Left ventricle myocardium inferior (tissue), 1 donor: Measurements from ENCODE around the gene DCDC2C. TPM values are rescaled to one million over a fixed set of nuclear protein-coding genes. Genes with fewer than 3 reads are reported as not detected.

Experiments used
- DNase-seq: peaks from one replicate; pipeline ENCODE4 v3.0.0-alpha.2; 2020
- H3K27ac ChIP-seq: fragments of 200-600 bp; replicated peaks from 2 replicates; pipeline ENCODE4 v1.8.0; 2021
- H3K27me3 ChIP-seq: fragments of 200-600 bp; 2 replicates; pipeline ENCODE4 v1.8.0; 2021; ENCODE audit warnings: low read depth
- H3K36me3 ChIP-seq: fragments of 200-600 bp; 2 replicates; pipeline ENCODE4 v1.8.0; 2021
- H3K4me1 ChIP-seq: fragments of 200-600 bp; 2 replicates; pipeline ENCODE4 v1.8.0; 2021
- H3K4me3 ChIP-seq: fragments of 200-600 bp; 2 replicates; pipeline ENCODE4 v1.8.0; 2021; ENCODE audit warnings: mild to moderate bottlenecking, moderate library complexity
- H3K9me3 ChIP-seq: fragments of 200-600 bp; replicated peaks from 2 replicates; pipeline ENCODE4 v1.8.0; 2021
- intact Hi-C: fragments of 100-400 bp; cut with micrococcal nuclease; formaldehyde crosslinking; loops from one replicate; pipeline ENCODE4 v1.11.0; 2022
- total RNA-seq: library from RNA; stranded (reverse); fragmentation: NEBNext Ultra II Directional; extraction: Animal tissue kit (Norgen Biotek cat#: 25700); gene quantifications from one replicate; pipeline ENCODE4 v1.2.1, GENCODE V29; 2021
- TF ChIP-seq, protein P1 (sequence below): fragments of 200-600 bp; IDR thresholded peaks from 2 replicates; pipeline ENCODE4 v1.8.0; 2021; ENCODE audit warnings: antibody characterized with exemption, mild to moderate bottlenecking, borderline replicate concordance
- donor health status: DM: no; HTN: yes; CAD: no; lungs with severe emphysema.

The DCDC2C gene
- total RNA-seq, 1 donor from 2014 or later, result not detected

GRCh38 chr2:3727397-3728045, 24.1 kb downstream of the DCDC2C start:
- no peaks in the 10 kb centered on the region for H3K9me3 ChIP-seq
- TF ChIP-seq, protein P1, sequence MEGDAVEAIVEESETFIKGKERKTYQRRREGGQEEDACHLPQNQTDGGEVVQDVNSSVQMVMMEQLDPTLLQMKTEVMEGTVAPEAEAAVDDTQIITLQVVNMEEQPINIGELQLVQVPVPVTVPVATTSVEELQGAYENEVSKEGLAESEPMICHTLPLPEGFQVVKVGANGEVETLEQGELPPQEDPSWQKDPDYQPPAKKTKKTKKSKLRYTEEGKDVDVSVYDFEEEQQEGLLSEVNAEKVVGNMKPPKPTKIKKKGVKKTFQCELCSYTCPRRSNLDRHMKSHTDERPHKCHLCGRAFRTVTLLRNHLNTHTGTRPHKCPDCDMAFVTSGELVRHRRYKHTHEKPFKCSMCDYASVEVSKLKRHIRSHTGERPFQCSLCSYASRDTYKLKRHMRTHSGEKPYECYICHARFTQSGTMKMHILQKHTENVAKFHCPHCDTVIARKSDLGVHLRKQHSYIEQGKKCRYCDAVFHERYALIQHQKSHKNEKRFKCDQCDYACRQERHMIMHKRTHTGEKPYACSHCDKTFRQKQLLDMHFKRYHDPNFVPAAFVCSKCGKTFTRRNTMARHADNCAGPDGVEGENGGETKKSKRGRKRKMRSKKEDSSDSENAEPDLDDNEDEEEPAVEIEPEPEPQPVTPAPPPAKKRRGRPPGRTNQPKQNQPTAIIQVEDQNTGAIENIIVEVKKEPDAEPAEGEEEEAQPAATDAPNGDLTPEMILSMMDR, result no peak
- peak overlapping the region; percentile 23 for H3K4me3 ChIP-seq
- peaks cover 43% of the 10 kb centered on the region for H3K27me3 ChIP-seq
- H3K27ac ChIP-seq, result no peak overlapping the region
- no peak for DNase-seq
- no peaks in the 10 kb centered on the region for H3K36me3 ChIP-seq
- intact Hi-C loops, result no loop called here
- H3K4me1 ChIP-seq, result peaks cover 8% of the 10 kb centered on the region

DNA sequence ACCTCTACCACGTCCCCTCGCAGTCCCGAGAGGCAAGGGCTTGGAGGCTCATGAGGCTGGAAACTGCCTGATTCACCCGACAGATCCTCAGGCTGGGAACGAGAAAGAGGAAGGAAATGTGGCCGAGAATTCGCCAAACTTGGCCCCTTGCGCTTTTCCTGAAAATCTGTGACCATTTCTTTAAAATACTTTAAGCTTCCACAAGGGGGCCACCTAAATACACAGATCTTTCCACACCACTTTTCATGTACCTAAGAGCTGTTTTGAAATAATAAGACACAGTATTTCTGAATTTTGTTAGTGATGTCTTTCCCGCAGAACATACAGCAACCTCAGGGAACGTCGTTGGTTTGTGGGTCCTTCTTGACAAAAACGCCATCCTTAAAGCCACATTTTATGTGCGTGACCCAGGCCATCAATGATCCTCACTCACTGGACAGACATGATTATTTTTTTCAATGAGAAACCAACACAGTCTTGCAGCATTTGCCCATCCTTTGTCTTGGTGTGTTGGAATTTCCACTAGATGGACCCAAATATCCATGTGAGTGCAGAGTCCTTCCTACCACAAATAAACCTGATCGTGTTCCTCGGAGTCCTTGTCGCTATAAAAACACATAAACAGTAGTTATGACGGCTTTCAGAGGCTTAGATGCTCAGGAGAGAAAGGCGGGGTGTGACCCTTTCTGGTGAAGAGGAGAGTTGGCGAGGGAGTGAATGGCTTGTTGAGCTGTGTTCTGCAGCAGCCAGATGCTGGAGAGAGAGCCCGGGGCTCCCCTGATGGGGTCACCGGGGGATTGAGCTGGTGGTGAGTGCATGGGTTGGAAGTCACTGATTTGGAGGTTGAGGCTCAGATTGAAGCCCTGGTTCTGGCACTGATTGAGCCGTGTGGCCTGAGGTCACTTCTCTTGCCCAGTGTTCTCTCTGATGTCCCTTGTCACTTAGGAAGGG, 25.0 kb downstream of the DCDC2C start:
- H3K9me3 ChIP-seq, result no peaks in the 10 kb centered on the region
- H3K4me3 ChIP-seq, result peak overlapping the region; percentile 23
- no peak for DNase-seq
- H3K36me3 ChIP-seq, result no peaks in the 10 kb centered on the region
- peaks cover 43% of the 10 kb centered on the region for H3K27me3 ChIP-seq
- TF ChIP-seq, protein P1, result peak; percentile 70
- H3K4me1 ChIP-seq, result peaks cover 8% of the 10 kb centered on the region
- H3K27ac ChIP-seq, result no peak overlapping the region
- intact Hi-C loops, result no loop called here

GRCh38 chr2:3729055-3729448, 25.7 kb downstream of the DCDC2C start:
- H3K9me3 ChIP-seq, result no peaks in the 10 kb centered on the region
- no peak overlapping the region for H3K27ac ChIP-seq
- H3K4me3 ChIP-seq, result no peak overlapping the region
- H3K4me1 ChIP-seq, result peaks cover 8% of the 10 kb centered on the region
- DNase-seq, result no peak
- TF ChIP-seq, protein P1, result no peak
- H3K36me3 ChIP-seq, result no peaks in the 10 kb centered on the region
- H3K27me3 ChIP-seq, result peaks cover 46% of the 10 kb centered on the region
- intact Hi-C loops, result no loop called here

GRCh38 chr2:3729786-3730185, 26.4 kb downstream of the DCDC2C start:
- H3K4me3 ChIP-seq, result no peak overlapping the region
- H3K9me3 ChIP-seq, result no peaks in the 10 kb centered on the region
- DNase-seq, result no peak
- TF ChIP-seq, protein P1, result no peak
- H3K27ac ChIP-seq, result no peak overlapping the region
- H3K36me3 ChIP-seq, result no peaks in the 10 kb centered on the region
- intact Hi-C loops, result no loop called here
- H3K4me1 ChIP-seq, result peaks cover 8% of the 10 kb centered on the region
- H3K27me3 ChIP-seq, result peaks cover 46% of the 10 kb centered on the region

GRCh38 chr2:3730646-3731045, 27.3 kb downstream of the DCDC2C start:
- Histone ChIP-seq H3K4me3 (no peak overlapping the region), H3K36me3 (no peaks in the 10 kb centered on the region), H3K9me3 (no peaks in the 10 kb centered on the region), H3K27me3 (peaks cover 48% of the 10 kb centered on the region), H3K27ac (no peak overlapping the region), H3K4me1 (peaks cover 8% of the 10 kb centered on the region)
- TF ChIP-seq, protein P1, result no peak
- no peak for DNase-seq
- intact Hi-C loops, result no loop called here
